ENCODE measurements around the gene OPALIN.

OPALIN gene

GRCh38 chr10:96374639-96374984 is 15.8 kb upstream of the OPALIN start:
- DNase-seq: peak in 6 of 56 donors; percentile 34 to 62 (median 50)

- DNase-seq: no peak
These were observed 15.2 kb upstream of the OPALIN start for GRCh38 chr10:96374004-96374403.

- no peak for DNase-seq
These were observed 12.6 kb upstream of the OPALIN start for GRCh38 chr10:96371356-96371755.

- peak in 38 of 56 donors; percentile 11 to 77 (median 36) for DNase-seq
These were observed 11.9 kb upstream of the OPALIN start for GRCh38 chr10:96370584-96371157.

- peak in 3 of 56 donors; percentile 6 to 47 (median 39) for DNase-seq
These were observed 11.2 kb upstream of the OPALIN start for GRCh38 chr10:96369890-96370583.

DNA sequence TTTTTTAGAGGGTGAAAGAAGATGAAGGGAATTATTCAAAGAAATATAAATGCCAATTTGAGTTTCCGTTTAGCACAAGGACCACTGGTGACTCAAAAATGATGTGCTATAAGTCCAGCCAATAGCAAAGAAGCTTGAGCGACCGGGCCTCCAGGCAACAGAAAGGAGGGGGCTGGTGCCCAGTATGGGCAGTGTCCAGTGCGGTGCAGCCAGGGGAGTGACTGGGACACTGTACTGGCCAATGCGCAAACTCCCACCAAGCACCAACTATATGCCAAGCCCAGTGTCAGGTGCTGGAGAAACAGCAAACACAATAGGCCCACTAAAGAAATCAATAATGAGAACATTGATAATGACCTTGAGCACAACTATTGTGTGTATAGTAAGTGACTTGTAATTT is 10.2 kb upstream of the OPALIN start:
- DNase-seq: peak in 4 of 56 donors; percentile 12 to 45 (median 23)

DNA sequence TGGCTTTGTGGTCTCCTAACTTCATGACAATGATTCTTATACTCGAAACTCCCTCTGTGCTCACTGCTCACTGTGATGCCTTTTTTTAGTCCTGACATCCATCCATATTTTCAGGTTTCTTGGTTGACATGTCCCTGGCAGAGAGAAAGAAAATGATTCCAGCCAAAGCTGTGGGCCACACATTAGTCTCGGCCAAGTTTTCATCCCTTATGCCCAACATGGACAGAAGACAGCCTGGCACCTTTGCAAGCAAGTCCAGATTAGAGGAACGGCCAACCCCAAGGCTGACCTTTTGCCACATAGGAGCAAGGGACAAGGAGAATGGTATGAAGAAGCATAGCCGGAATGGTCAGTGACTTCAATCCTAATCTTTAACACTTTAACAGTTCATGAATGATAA is 8.7 kb upstream of the OPALIN start:
- DNase-seq: no peak

- no peak for DNase-seq
These were observed 7.7 kb upstream of the OPALIN start for GRCh38 chr10:96366508-96366907.

GRCh38 chr10:96365571-96365970 is 6.8 kb upstream of the OPALIN start:
- peak in 14 of 56 donors; percentile 12 to 41 (median 27) for DNase-seq

DNA sequence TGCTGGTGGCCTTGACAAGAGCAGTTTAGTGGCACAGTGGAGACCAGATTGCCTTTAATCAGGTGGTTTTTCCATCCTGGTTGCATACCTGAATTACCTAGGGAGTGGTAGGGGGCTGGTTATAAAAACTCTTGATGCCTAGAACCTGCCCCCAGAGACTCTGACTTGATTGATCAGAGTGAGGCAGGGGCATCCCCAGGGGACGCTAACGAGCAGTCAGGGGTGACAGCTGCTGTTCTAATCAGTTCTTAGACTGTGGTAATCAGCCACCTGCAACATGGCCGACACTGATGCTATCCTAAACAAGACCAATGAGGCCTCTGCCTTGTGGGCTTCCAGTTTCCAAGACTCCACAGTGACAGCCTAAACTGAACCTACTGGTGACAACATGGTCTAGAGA is 2.0 kb upstream of the OPALIN start:
- DNase-seq: no peak

- DNase-seq: no peak
These were observed 1.5 kb upstream of the OPALIN start for GRCh38 chr10:96360331-96360730.

DNA sequence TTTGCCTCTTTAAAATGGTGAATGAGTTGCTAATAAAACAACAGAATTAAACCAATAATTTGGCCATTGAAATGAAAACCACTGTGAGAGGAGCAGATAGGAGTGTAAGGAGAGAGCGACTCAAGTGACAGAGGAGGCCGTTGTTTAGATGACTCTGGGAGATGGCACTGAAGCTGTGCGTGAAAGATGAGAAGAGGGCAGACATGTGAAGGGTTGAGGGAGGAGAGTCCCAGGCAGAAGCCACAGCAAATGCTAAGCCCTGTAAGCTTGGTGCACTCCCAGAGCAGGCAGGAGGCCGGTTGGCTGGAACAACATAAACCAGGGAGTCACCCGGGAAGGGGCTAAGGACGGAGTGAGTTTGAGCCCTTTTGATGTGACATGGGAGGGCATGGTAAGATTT is 814 bp upstream of the OPALIN start:
- peak in 3 of 56 donors; percentile 20 to 34 (median 30) for DNase-seq

GRCh38 chr10:96357038-96357620 is 1.7 kb downstream of the OPALIN start:
- DNase-seq: peak in 48 of 56 donors; percentile 21 to 91 (median 69)

DNA sequence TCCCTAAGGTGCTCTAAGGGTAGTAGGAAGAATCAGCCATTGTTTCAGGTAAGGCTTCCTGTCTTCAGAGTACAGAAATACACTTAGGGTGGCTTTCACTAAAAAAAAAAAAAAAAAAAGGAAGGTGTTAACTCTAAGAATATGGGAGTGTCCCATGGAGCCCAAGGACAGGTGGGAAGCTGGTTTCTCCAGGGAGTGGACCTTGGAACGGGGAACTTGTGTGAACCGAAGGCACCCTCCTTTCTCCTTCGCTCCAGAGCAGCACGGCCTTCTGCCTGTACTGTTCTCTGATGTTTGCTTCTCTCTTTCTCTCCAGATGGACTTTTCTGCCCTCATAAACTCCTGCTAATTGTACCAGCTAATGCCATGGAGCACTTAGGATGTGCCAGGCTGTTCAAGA is 6.2 kb downstream of the OPALIN start:
- no peak for DNase-seq

- DNase-seq: no peak
These were observed 6.8 kb downstream of the OPALIN start for GRCh38 chr10:96352027-96352426.

- no peak for DNase-seq
These were observed 12.5 kb downstream of the OPALIN start for GRCh38 chr10:96346295-96346694.

DNA sequence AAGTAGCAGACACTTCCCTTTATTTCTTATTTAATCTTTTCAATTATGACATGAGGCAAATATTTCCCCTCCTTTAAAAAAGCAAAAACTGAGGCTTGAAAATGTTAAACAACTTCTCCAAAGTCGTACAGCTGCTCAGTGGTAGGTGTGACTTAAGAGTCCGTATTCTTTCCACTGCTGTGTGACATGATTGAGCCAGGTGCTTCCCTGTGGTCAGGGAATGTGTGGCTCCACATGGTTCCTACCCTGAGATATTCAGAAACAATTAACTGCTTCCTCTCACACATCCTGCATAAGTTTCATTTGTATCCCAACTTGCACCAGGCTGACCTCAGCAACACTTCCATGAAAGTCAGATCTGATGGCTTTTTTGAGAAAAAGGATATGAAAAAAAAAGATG is 13.6 kb downstream of the OPALIN start:
- DNase-seq: no peak

GRCh38 chr10:96344178-96344577 is 14.6 kb downstream of the OPALIN start:
- DNase-seq: no peak

DNA sequence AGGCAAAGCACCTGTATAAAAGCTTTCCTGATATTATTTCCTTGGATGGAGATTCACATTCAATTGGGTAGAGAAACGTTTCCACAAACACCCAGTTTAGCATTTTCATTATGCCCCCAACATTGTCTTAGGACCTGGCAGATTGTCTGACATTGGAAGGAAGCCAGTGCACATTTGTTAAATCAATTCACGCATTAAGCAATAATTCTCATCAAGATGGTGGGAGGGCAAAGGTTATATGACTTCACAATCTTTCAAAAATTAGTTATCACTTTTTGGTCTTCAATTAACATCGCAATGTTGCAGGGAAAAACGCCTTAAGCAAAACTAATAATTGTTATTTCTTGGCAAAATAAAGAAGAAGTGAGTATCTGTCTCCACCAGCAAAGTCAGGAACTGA is 16.4 kb downstream of the OPALIN start:
- DNase-seq: no peak

DNA sequence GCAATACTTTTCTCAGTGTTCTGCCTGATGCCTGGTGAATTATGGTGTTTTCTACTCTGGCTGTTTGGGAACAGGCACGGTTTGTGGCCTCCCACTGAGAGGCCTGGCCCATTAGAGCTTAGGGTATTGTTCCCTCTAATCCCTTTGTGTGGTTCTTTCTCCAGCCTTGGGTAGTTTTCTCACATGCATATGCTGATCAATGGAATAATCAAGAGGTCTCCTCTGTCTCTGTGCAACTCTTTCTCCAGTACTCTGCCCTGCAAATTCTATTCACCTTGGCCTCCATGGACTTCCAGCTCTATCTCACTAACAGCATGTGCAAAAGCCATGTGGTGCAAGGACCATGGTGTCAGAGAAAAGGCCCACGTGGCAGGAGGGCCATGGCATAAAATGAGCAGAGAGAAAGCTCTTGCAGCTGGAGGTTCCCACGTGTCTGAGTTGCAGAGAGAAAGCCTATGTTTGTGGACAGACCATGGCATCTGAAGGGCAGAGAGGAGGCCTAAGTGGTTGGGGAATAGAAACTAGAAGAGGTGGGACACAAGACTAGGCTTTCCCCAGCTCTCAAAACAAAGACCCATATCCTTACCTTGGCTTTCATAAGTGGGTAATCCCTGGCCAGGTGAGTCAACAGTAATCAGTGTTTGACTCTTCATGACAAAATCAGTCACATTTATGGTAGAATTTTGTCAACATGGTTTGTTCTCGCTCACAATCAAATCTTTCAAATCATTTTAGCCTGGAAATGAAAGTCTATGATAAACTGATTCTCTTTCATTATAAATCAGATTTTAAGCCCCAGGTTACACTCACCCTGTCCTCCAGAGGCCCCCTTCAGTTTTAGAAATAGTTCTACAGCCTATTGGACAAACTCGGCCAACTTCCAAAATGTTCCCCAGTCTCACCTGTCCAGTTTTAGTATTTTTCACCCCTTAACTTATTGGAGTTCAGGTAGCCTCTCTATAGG is 17.3 kb downstream of the OPALIN start:
- DNase-seq: peak in 2 of 56 donors; percentile 8 to 15
